AG10803 (cell line): Measurements from ENCODE around the gene VLDLR.

ENCODE experiments used
- DNase-seq: peaks from one replicate; pipeline ENCODE4 v3.0.0; 2010; ENCODE audit warnings: low read depth
- H3K4me3 ChIP-seq: 2 replicates; pipeline ENCODE4 v1.5.1; 2011; ENCODE audit warnings: mild to moderate bottlenecking, low read length, control low read depth
- CTCF ChIP-seq: conservative IDR thresholded peaks from 2 replicates; pipeline ENCODE4 v1.5.1; 2011; ENCODE audit warnings: mild to moderate bottlenecking, low read length, control low read depth, inconsistent platforms

Gene VLDLR

DNA sequence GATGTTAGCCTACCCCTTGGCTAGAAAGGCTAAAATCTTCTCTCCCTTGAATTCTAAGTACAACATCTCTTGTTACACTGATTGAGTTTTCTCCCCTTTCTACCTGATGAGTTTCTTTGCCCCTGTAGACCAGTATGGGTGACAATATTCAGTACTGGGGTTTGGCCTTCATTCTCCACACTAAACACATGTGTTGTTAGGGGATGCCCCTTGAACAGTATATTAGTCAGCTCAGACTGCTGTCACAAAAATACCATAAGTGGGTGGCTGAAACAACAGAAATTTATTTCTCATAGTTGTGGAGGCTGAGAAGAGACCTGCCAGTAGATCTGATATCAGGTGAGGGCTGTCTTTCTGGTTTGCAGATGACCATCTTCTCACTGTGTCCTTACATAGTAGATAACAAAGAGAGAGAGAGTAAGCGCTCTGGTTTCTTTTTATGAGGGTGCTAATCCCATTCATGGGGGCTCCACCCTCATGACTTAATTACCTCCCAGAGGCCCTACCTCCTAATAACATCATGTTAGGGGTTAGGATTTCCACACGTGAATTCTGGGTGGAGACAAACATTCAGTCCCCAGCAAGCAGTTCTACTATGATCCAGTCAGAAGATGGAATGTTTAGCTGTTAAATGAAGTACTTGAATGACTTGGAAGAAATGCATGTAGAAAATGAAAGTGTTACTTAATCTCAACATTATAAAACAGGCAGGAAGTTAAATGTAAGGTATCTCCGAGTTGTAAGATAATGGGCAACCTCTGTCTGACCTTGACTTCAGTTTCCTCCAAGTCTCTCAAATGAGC lies 17.5 kb downstream of the VLDLR start:
- no peak overlapping the region for H3K4me3 ChIP-seq
- DNase-seq = no peak
- TF ChIP-seq CTCF = no peak

GRCh38 chr9:2639786-2640185 lies 18.2 kb downstream of the VLDLR start:
- no peak for TF ChIP-seq CTCF
- peak; percentile 10 for DNase-seq

GRCh38 chr9:2640570-2640969 lies 19.0 kb downstream of the VLDLR start:
- DNase-seq = no peak
- H3K4me3 ChIP-seq = no peak overlapping the region
- TF ChIP-seq CTCF = no peak

More at GRCh38 chr9:2639786-2640185, 18.2 kb downstream of the VLDLR start:
- H3K4me3 ChIP-seq = no peak overlapping the region

GRCh38 chr9:2641033-2641432 lies 19.4 kb downstream of the VLDLR start:
- TF ChIP-seq CTCF = no peak

GRCh38 chr9:2642068-2642467 lies 20.5 kb downstream of the VLDLR start:
- no peak for TF ChIP-seq CTCF
- no peak overlapping the region for H3K4me3 ChIP-seq
- DNase-seq = no peak

More at GRCh38 chr9:2641033-2641432, 19.4 kb downstream of the VLDLR start:
- H3K4me3 ChIP-seq = no peak overlapping the region
- no peak for DNase-seq

GRCh38 chr9:2645569-2645968 lies 24.0 kb downstream of the VLDLR start:
- no peak for TF ChIP-seq CTCF
- H3K4me3 ChIP-seq = no peak overlapping the region
- no peak for DNase-seq

DNA sequence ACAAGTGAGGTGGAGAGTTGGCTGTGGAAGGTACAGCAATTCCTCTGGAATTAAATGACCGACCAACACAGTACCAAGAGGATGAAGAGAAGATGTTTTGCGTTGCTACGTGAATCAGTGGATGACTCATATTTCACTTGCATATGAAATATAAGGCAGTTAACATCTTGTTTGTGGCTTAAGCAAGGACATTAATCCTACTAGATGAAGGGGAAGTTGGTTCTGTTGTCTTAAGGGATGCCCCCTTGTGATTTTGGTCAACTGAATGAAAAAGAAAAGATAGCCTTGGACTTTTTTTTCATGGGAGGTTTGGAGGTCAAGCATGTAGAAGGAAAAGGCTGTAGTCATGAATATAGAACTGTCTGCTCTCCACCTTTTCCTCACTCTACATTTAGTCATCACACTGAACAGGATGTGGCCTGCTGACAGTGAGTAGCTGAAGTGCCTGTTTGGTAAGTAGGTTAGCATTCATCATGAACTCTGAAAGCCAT lies 33.9 kb downstream of the VLDLR start:
- no peak overlapping the region for H3K4me3 ChIP-seq
- DNase-seq = peak; percentile 91
- TF ChIP-seq CTCF = no peak
